ENCODE measurements around the gene ZNF35.
"Not testable (repeated sequence)": the region's sequence is repeated elsewhere in the genome, so short reads cannot be mapped to it uniquely, and the experiment has no call there.

ZNF35 gene

DNA sequence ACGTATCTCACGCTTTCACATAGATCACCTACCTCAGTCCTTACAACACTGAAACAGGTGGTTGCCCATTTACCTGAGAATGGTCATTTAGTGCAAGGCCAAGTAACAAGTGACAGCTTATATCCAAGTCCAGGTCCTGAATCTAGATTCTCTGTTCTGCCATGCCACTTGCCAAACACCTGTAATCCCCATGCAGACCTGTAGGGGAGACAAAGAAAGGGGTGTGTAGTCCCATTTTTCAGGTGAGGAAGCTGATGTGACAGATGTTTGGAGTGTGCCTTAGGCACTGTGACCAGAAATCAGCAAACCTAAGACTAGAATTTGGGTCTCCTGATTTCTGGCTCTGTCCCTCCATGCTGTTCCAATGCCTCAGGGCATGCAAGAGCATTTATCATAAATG lies 12.7 kb downstream of the ZNF35 start:
- no peak for DNase-seq (ENCODE audit: low read depth)
- H3K4me3 ChIP-seq (ENCODE audit: control insufficient read depth, low read depth, low read length) = no peak overlapping the region
- TF ChIP-seq, protein P1, sequence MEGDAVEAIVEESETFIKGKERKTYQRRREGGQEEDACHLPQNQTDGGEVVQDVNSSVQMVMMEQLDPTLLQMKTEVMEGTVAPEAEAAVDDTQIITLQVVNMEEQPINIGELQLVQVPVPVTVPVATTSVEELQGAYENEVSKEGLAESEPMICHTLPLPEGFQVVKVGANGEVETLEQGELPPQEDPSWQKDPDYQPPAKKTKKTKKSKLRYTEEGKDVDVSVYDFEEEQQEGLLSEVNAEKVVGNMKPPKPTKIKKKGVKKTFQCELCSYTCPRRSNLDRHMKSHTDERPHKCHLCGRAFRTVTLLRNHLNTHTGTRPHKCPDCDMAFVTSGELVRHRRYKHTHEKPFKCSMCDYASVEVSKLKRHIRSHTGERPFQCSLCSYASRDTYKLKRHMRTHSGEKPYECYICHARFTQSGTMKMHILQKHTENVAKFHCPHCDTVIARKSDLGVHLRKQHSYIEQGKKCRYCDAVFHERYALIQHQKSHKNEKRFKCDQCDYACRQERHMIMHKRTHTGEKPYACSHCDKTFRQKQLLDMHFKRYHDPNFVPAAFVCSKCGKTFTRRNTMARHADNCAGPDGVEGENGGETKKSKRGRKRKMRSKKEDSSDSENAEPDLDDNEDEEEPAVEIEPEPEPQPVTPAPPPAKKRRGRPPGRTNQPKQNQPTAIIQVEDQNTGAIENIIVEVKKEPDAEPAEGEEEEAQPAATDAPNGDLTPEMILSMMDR (conservative IDR thresholded peaks at IDR 0.05; ENCODE audit: control insufficient read depth, insufficient read depth, low read depth, low read length) = peak; percentile 29

DNA sequence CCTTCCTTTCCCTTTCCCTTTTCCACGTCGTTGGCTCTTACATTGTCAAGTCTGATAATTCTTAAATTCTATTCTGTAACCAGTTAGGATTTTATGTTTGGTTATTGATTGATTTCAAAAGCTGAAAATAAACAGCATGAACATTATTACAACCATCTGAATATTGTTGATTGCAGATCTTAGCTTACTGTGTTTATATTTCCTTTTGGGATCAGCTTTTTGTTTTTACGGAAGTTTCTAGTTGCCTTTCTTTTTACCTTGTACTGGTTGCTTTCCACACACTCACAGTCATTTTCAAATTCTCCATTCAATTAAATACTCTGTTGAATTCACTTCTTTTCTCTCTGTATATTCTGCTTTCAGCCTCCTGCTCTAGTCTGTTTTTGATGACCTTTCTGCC lies 16.6 kb downstream of the ZNF35 start:
- H3K4me3 ChIP-seq (ENCODE audit: control insufficient read depth, low read depth, low read length) = no peak overlapping the region
- TF ChIP-seq, protein P1 (conservative IDR thresholded peaks at IDR 0.05; ENCODE audit: control insufficient read depth, insufficient read depth, low read depth, low read length) = no peak
- DNase-seq (ENCODE audit: low read depth) = no peak

DNA sequence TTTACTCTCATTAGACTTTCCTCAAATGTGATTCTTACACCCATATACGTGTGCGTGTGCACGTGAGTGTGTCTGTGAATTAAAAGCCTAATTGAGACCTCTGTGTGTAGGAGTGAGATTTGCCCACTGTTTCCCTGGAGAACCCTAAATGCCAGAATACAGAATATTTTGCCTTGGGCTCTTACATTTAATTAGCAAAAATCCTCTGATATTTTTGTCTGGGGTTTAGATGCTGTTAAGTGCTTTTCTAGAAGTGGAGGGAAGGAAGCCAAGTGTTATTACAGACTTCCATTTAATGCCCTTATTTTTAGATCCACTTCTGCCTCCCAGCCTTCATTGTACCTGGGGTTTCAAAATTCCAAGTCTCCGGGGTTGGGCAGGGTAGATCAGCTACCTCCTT lies 17.8 kb downstream of the ZNF35 start:
- no peak for DNase-seq (ENCODE audit: low read depth)
- TF ChIP-seq, protein P1 (conservative IDR thresholded peaks at IDR 0.05; ENCODE audit: control insufficient read depth, insufficient read depth, low read depth, low read length) = no peak
- H3K4me3 ChIP-seq (ENCODE audit: control insufficient read depth, low read depth, low read length) = no peak overlapping the region

DNA sequence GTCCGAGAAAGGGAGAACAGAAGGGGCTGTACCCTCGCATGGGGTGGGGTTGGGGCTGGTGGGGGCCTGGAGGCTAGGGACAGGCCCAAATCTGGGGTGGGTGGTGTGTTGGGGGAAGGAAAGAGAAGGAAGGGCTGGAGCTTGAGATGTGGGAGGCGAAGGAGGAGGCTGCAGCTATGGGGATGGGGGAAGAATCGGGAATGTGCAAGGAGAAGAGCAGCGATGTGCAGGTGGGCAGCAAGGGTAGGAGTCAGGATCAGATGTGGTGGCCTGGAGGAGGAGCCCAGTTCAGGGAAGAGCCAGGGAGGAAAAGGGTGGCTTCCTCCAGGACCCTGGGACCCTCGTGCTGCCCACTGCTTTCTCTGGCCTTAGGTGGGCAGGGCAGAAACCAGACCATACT lies 21.2 kb downstream of the ZNF35 start:
- no peak overlapping the region for H3K4me3 ChIP-seq (ENCODE audit: control insufficient read depth, low read depth, low read length)
- TF ChIP-seq, protein P1 (conservative IDR thresholded peaks at IDR 0.05; ENCODE audit: control insufficient read depth, insufficient read depth, low read depth, low read length) = no peak
- no peak for DNase-seq (ENCODE audit: low read depth)

DNA sequence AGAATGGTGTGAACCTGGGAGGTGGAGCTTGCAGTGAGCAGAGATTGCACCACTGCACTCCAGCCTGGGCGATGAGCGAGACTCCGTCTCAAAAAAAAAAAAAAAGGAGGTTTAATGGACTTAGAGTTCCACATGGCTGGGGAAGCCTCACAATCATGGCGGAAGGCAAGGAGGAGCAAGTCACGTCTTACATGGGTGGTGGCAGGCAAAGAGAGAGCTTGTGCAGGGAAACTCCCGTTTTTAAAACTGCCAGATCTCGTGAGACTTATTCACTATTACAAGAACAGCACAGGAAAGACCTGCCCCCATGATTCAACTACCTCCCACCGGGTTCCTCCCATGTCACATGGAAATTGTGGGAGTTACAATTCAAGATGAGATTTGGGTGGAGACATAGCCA lies 24.9 kb downstream of the ZNF35 start:
- DNase-seq (ENCODE audit: low read depth); H3K4me3 ChIP-seq (ENCODE audit: control insufficient read depth, low read depth, low read length): not testable (repeated sequence)

DNA sequence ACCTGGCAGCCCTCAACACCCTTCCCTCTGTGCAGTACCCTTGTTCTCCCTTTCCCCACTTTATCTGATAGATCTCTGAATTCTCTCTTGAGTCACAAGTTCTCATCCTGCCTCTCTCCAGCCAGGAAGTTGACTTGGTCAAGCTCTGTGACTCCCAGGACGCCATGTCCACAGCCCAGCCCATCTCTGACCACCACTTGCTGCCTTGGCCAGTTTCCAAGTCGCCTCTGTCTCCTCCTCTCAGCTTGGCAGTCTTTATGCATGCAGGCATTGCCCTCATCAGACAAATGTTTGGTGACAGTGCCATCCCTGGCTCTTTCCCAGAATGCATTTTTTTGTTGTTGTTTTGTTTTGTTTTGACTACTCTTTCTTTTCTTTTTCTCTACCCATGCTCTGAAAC lies 25.7 kb downstream of the ZNF35 start:
- TF ChIP-seq, protein P1 (conservative IDR thresholded peaks at IDR 0.05; ENCODE audit: control insufficient read depth, insufficient read depth, low read depth, low read length) = no peak
- no peak for DNase-seq (ENCODE audit: low read depth)
- no peak overlapping the region for H3K4me3 ChIP-seq (ENCODE audit: control insufficient read depth, low read depth, low read length)

DNA sequence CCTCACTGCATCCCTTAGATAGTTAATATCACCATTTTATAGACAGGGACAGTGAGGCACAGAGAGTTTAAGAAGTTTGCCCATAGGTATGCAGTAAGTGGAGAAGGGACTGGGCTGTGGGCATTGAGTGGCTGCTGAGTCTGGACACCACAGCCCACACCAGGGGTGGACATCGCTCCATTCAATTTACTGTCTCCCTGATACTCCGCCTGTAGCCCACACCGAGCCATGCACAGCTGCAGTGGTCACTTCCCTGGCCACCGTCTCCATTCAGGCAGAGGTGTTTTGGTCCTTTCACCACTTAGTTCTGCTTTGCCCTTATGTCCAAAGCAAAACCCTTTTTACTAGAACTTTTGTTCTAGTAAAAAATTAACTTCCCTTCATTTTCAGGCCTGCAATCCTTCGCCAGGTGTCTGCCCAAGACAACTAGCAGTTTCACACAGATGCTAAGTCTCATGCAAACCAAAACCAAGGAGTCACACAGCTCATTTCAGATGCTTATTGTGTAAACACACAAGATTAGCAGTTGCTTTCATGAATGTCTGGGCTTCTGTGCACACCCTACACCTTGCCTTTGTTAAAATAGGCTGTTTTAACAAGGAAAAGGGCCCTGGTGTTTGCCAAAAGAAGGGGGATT lies 30.1 kb downstream of the ZNF35 start:
- no peak overlapping the region for H3K4me3 ChIP-seq (ENCODE audit: control insufficient read depth, low read depth, low read length)
- no peak for DNase-seq (ENCODE audit: low read depth)
- TF ChIP-seq, protein P1 (conservative IDR thresholded peaks at IDR 0.05; ENCODE audit: control insufficient read depth, insufficient read depth, low read depth, low read length) = no peak
